Trophoblast cell (in vitro differentiated cells and primary cell): Measurements from ENCODE around the gene SLC36A1.

Experiments used
- DNase-seq, 2 donors: peaks; one replicate each; pipeline ENCODE4 v3.0.0-alpha.2; 2016
- H2AFZ ChIP-seq: 2 replicates; pipeline ENCODE4 v1.6.1; 2013; ENCODE audit warnings: low read length, moderate library complexity, mild to moderate bottlenecking; ENCODE audit not compliant: insufficient read depth, poor library complexity
- H2AK5ac ChIP-seq: 2 replicates; pipeline ENCODE4 v1.6.1; 2013; ENCODE audit warnings: mild to moderate bottlenecking, low read length
- H2BK120ac ChIP-seq: 2 replicates; pipeline ENCODE4 v1.6.1; 2013; ENCODE audit warnings: low read length, mild to moderate bottlenecking, moderate library complexity; ENCODE audit not compliant: insufficient read depth, poor library complexity
- H2BK12ac ChIP-seq: 2 replicates; pipeline ENCODE4 v1.6.1; 2013; ENCODE audit warnings: mild to moderate bottlenecking, low read length, moderate library complexity
- H2BK5ac ChIP-seq: 2 replicates; pipeline ENCODE4 v1.6.1; 2013; ENCODE audit warnings: low read length, low read depth, moderate library complexity, mild to moderate bottlenecking; ENCODE audit not compliant: poor library complexity
- H3K14ac ChIP-seq: 2 replicates; pipeline ENCODE4 v1.6.1; 2013; ENCODE audit warnings: mild to moderate bottlenecking, low read length
- H3K18ac ChIP-seq: 2 replicates; pipeline ENCODE4 v1.6.1; 2013; ENCODE audit warnings: mild to moderate bottlenecking, low read length
- H3K23ac ChIP-seq: 2 replicates; pipeline ENCODE4 v1.6.1; 2013; ENCODE audit warnings: low read length
- H3K27ac ChIP-seq: 2 replicates; pipeline ENCODE4 v1.5.1; 2013; ENCODE audit warnings: low read depth, mild to moderate bottlenecking, inconsistent platforms, low read length, moderate library complexity
- H3K27me3 ChIP-seq: 2 replicates; pipeline ENCODE4 v1.6.1; 2013; ENCODE audit warnings: inconsistent platforms, mild to moderate bottlenecking, low read length, moderate library complexity; ENCODE audit not compliant: insufficient read depth
- H3K36me3 ChIP-seq, 2 experiments: 1 replicate in 1 of 2; 2 replicates in 1 of 2; pipeline ENCODE4 v1.6.1; 2013; ENCODE audit warnings: low read length in 2 of 2, mild to moderate bottlenecking in 2 of 2, moderate library complexity in 1 of 2; ENCODE audit not compliant: insufficient read depth in 2 of 2, control insufficient read depth in 1 of 2
- H3K4ac ChIP-seq: 2 replicates; pipeline ENCODE4 v1.6.1; 2013; ENCODE audit warnings: low read depth, mild to moderate bottlenecking, low read length, moderate library complexity
- H3K4me1 ChIP-seq, 2 experiments: 1 replicate in 1 of 2; 2 replicates in 1 of 2; pipeline ENCODE4 v1.6.1; 2013; ENCODE audit warnings: low read length in 2 of 2, mild to moderate bottlenecking in 2 of 2, moderate library complexity in 1 of 2; ENCODE audit not compliant: insufficient read depth in 2 of 2, control insufficient read depth in 1 of 2
- H3K4me2 ChIP-seq: 2 replicates; pipeline ENCODE4 v1.6.1; 2013; ENCODE audit warnings: inconsistent platforms, mild to moderate bottlenecking, low read length, moderate library complexity
- H3K4me3 ChIP-seq: 2 replicates; pipeline ENCODE4 v1.5.1; 2013; ENCODE audit warnings: mild to moderate bottlenecking, low read depth, low read length, inconsistent platforms
- H3K79me1 ChIP-seq: one replicate; pipeline ENCODE4 v1.6.1; 2013; ENCODE audit warnings: low read length
- H3K79me2 ChIP-seq: 2 replicates; pipeline ENCODE4 v1.6.1; 2013; ENCODE audit warnings: low read length, mild to moderate bottlenecking; ENCODE audit not compliant: control insufficient read depth, insufficient read depth, poor library complexity
- H3K9ac ChIP-seq: 2 replicates; pipeline ENCODE4 v1.6.1; 2013; ENCODE audit warnings: mild to moderate bottlenecking, low read length
- H3K9me3 ChIP-seq: 2 replicates; pipeline ENCODE4 v1.6.1; 2013; ENCODE audit warnings: low read depth, mild to moderate bottlenecking, control low read depth, inconsistent platforms, low read length; ENCODE audit not compliant: insufficient read depth
- H4K12ac ChIP-seq: 2 replicates; pipeline ENCODE4 v1.6.1; 2013; ENCODE audit warnings: low read depth, mild to moderate bottlenecking, low read length, moderate library complexity
- H4K8ac ChIP-seq: 2 replicates; pipeline ENCODE4 v1.6.1; 2013; ENCODE audit warnings: low read depth, mild to moderate bottlenecking, low read length, moderate library complexity
- H4K91ac ChIP-seq: one replicate; pipeline ENCODE4 v1.6.1; 2013; ENCODE audit warnings: low read depth, mild to moderate bottlenecking, low read length, moderate library complexity
- WGBS: extraction: QIAGEN DNeasy Blood & Tissue Kit; methylation state at CpG from one replicate; pipeline ENCODE4 v1.1.7; 2013; ENCODE audit warnings: missing lambda C conversion rate; ENCODE audit not compliant: insufficient read length, insufficient coverage; ENCODE audit errors: extremely low coverage; 5-methylcytosine and 5-hydroxymethylcytosine counted together

Gene SLC36A1

GRCh38 chr5:151520294-151520693, 72.9 kb downstream of the SLC36A1 start:
- Histone ChIP-seq H4K12ac (no peak overlapping the region), H3K4me1 (no peaks in the 10 kb centered on the region), H3K18ac (no peak overlapping the region), H2AK5ac (no peak overlapping the region), H3K14ac (no peak overlapping the region), H3K4me3 (no peak overlapping the region), H2AFZ (no peak overlapping the region), H3K79me2 (no peaks in the 10 kb centered on the region), H3K9ac (no peak overlapping the region), H4K91ac (no peak overlapping the region), H3K27ac (no peak overlapping the region), H3K23ac (no peak overlapping the region), H3K27me3 (no peaks in the 10 kb centered on the region), H3K9me3 (no peaks in the 10 kb centered on the region), H3K4ac (no peak overlapping the region), H2BK5ac (no peak overlapping the region), H3K79me1 (no peaks in the 10 kb centered on the region), H3K36me3 (no peaks in the 10 kb centered on the region), H2BK12ac (no peak overlapping the region), H2BK120ac (no peak overlapping the region), H4K8ac (no peak overlapping the region), H3K4me2 (no peak overlapping the region)
- no CpG with 5 or more reads among the region's 7 CpGs for WGBS
- no peak for DNase-seq

DNA sequence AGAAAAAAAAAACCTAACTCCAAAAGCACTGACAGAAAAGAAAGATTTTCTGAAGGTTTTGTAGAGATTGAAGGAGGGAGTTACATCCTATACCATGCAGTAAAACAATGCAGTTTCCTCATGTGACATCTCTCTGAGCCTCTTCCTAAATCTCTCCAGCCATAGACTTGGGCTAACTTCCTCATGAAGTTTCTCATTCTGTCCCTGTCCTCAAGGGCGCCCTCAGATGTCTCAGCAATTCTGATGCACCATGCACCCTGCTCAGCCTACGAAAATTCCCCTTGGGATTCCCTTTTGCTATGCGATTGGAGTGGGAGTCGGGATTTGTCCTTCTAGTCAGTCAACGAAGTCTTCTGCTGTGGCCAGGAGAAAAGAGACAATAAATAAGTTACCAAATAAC, 74.8 kb downstream of the SLC36A1 start:
- H3K14ac ChIP-seq, result no peak overlapping the region
- no peak overlapping the region for H3K27ac ChIP-seq
- no peaks in the 10 kb centered on the region for H3K79me2 ChIP-seq
- no peaks in the 10 kb centered on the region for H3K79me1 ChIP-seq
- no peak overlapping the region for H2AFZ ChIP-seq
- WGBS, result no CpG with 5 or more reads among the region's 5 CpGs
- H4K12ac ChIP-seq, result no peak overlapping the region
- no peak overlapping the region for H2BK12ac ChIP-seq
- no peak for DNase-seq
- H3K9me3 ChIP-seq, result no peaks in the 10 kb centered on the region
- H2BK120ac ChIP-seq, result no peak overlapping the region
- H2BK5ac ChIP-seq, result no peak overlapping the region
- H2AK5ac ChIP-seq, result no peak overlapping the region
- no peak overlapping the region for H3K4me2 ChIP-seq
- no peak overlapping the region for H4K91ac ChIP-seq
- H3K4me1 ChIP-seq, result no peaks in the 10 kb centered on the region
- H3K23ac ChIP-seq, result no peak overlapping the region
- H3K4me3 ChIP-seq, result no peak overlapping the region
- no peaks in the 10 kb centered on the region for H3K27me3 ChIP-seq
- H4K8ac ChIP-seq, result no peak overlapping the region
- no peak overlapping the region for H3K9ac ChIP-seq
- H3K4ac ChIP-seq, result no peak overlapping the region
- no peaks in the 10 kb centered on the region for H3K36me3 ChIP-seq
- H3K18ac ChIP-seq, result no peak overlapping the region

- WGBS, result no CpG with 5 or more reads among the region's 2 CpGs
- H3K4me2 ChIP-seq, result no peak overlapping the region
- H3K18ac ChIP-seq, result no peak overlapping the region
- H3K4me3 ChIP-seq, result no peak overlapping the region
- no peak overlapping the region for H3K4ac ChIP-seq
- H4K12ac ChIP-seq, result no peak overlapping the region
- no peak overlapping the region for H4K8ac ChIP-seq
- H2BK12ac ChIP-seq, result no peak overlapping the region
- no peaks in the 10 kb centered on the region for H3K9me3 ChIP-seq
- no peak overlapping the region for H2BK5ac ChIP-seq
- DNase-seq, result peak; percentile 67 to 75
- no peak overlapping the region for H4K91ac ChIP-seq
- no peak overlapping the region for H3K9ac ChIP-seq
- no peaks in the 10 kb centered on the region for H3K27me3 ChIP-seq
- no peak overlapping the region for H3K27ac ChIP-seq
- H2AK5ac ChIP-seq, result no peak overlapping the region
- no peaks in the 10 kb centered on the region for H3K79me2 ChIP-seq
- no peak overlapping the region for H2AFZ ChIP-seq
- H3K4me1 ChIP-seq, result peaks cover 0 to 2% of the 10 kb centered on the region in 2 experiments
- no peak overlapping the region for H2BK120ac ChIP-seq
- H3K36me3 ChIP-seq, result no peaks in the 10 kb centered on the region
- H3K79me1 ChIP-seq, result no peaks in the 10 kb centered on the region
- H3K14ac ChIP-seq, result no peak overlapping the region
- no peak overlapping the region for H3K23ac ChIP-seq
Measured at GRCh38 chr5:151523335-151523734, 75.9 kb downstream of the SLC36A1 start.

GRCh38 chr5:151528153-151528552, 80.8 kb downstream of the SLC36A1 start:
- H3K79me2 ChIP-seq, result no peaks in the 10 kb centered on the region
- no CpG with 5 or more reads among the region's 2 CpGs for WGBS
- H3K4ac ChIP-seq, result no peak overlapping the region
- no peak overlapping the region for H2BK5ac ChIP-seq
- H3K9me3 ChIP-seq, result no peaks in the 10 kb centered on the region
- no peak overlapping the region for H4K91ac ChIP-seq
- H3K9ac ChIP-seq, result no peak overlapping the region
- no peaks in the 10 kb centered on the region for H3K79me1 ChIP-seq
- no peak overlapping the region for H3K27ac ChIP-seq
- no peaks in the 10 kb centered on the region for H3K36me3 ChIP-seq
- DNase-seq, result no peak
- H2AFZ ChIP-seq, result no peak overlapping the region
- peaks cover 0 to 2% of the 10 kb centered on the region in 2 experiments for H3K4me1 ChIP-seq
- no peak overlapping the region for H2AK5ac ChIP-seq
- no peak overlapping the region for H4K8ac ChIP-seq
- no peak overlapping the region for H2BK12ac ChIP-seq
- no peak overlapping the region for H3K23ac ChIP-seq
- no peak overlapping the region for H3K14ac ChIP-seq
- no peak overlapping the region for H3K4me3 ChIP-seq
- no peak overlapping the region for H3K18ac ChIP-seq
- H3K4me2 ChIP-seq, result no peak overlapping the region
- H2BK120ac ChIP-seq, result no peak overlapping the region
- H4K12ac ChIP-seq, result no peak overlapping the region
- H3K27me3 ChIP-seq, result no peaks in the 10 kb centered on the region
